GM18907 (cell line): ENCODE data around the gene CACNA1D.
"Not testable (repeated sequence)": the region's sequence is repeated elsewhere in the genome, so short reads cannot be mapped to it uniquely, and the experiment has no call there.

ENCODE experiments used
- ATAC-seq: cut with Tn5 transposase; IDR thresholded peaks from one replicate; pipeline ENCODE4 v1.9.1; 2021; ENCODE audit warnings: mild to moderate bottlenecking, moderate library complexity; ENCODE audit not compliant: unreplicated experiment

CACNA1D gene

GRCh38 chr3:53570709-53571108 is 76.3 kb downstream of the CACNA1D start:
- no peak for ATAC-seq

- ATAC-seq: no peak
Observed at GRCh38 chr3:53571264-53571663, 76.9 kb downstream of the CACNA1D start.

GRCh38 chr3:53572184-53572583 is 77.8 kb downstream of the CACNA1D start:
- ATAC-seq: not testable (repeated sequence)

- ATAC-seq: no peak
Observed at GRCh38 chr3:53577506-53577905, 83.1 kb downstream of the CACNA1D start.

- ATAC-seq: no peak
Observed at GRCh38 chr3:53579636-53580035, 85.2 kb downstream of the CACNA1D start.

DNA sequence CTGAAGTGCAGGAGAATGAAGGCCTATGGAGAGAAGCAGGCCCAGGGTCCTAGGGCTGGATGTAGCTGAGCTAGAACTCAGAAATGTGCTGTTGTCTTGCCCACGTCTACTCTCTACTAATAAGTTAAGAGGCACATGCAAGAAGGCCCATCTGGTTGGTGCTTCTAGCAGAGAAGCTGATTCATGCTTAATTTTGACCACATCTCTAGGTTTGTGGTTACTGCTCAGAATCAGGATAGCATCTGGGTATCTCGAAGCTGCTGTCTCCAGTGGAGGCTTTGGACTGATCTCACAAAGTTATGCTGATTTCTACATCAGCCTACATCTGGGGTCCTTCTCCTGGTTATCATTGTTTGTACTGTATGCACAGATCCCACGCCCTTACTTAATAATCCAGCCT is 87.3 kb downstream of the CACNA1D start:
- no peak for ATAC-seq

- ATAC-seq: no peak
Observed at GRCh38 chr3:53583161-53583690, 88.8 kb downstream of the CACNA1D start.

- ATAC-seq: no peak
Observed at GRCh38 chr3:53585049-53585448, 90.6 kb downstream of the CACNA1D start.

GRCh38 chr3:53585627-53586026 is 91.2 kb downstream of the CACNA1D start:
- no peak for ATAC-seq

- ATAC-seq: no peak
Observed at GRCh38 chr3:53588122-53588521, 93.7 kb downstream of the CACNA1D start.

DNA sequence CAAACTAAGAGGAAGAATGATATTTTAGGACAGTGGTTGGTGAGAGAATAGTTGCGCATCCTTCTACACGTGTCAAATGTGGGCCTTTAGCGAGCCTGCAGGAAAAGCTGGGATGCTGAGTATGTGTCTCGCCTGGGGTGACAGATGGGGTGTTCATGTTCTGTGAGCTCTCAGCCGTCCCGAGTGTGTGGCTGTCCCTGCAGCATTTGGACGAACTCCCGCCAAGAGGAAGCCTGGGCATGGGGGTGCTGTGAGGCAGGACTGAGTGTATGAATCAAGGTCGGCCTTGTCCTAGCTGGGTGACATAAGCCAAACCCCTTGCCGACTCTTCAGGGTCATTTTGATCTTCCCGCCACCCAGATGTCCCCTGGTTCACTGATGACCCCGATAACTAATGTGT is 94.8 kb downstream of the CACNA1D start:
- ATAC-seq: no peak

DNA sequence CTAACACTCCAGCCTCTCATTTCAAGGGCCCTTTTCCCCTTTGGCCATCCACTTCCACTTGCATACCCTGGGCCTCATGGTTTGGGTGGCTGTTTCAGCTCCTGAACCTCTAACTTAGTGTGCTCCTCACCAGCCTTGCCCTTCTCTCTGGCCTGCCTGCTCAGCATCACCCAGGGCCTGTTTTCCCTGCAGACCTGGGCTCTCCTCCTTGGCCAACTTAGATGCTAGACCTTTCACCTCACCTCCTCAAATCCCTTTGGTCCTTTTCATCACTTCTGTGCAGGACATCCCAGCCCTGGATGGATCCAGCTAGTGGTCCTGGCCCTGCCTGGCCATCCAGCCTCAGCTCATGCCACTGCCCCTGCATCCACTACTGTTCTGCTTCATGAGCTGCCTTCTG is 95.4 kb downstream of the CACNA1D start:
- ATAC-seq: no peak

DNA sequence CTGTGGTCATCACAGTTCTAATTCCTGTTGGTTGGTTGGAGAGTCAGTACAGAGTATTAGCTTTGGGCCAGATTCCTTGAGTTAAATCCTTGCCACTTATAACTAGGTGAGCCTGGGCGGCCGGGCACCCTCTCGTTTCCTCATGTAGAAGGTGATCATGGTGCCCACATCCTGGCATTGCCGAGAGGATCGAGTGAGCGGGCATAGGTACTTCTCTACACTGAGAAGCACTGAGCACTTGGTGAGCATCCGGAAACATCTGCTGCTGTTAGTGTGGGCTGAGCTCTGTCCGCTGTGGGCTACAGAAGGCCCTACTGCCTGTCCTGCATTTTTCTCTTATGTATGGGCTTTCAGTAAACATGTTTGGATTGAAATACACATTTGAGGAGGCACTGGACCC is 96.2 kb downstream of the CACNA1D start:
- ATAC-seq: no peak

DNA sequence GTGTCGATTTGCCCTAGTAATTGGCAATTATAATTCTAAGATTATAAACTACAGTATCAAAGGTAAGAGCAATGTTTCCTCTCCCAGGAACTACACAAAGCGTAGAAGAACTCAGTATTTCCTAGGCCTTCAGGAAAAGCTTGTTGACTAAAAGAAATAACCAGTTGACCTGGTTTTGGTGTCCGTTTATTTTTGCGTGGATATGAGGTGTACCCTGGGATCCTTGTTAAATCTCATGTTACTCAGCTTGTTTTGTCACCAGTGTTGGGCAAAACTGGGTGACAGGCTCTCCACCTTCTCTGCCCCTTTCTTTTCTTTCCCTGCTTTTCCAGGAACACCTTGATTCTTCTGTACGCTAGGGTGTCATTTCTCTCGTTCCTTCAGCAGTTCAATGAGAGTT is 97.2 kb downstream of the CACNA1D start:
- ATAC-seq: no peak

DNA sequence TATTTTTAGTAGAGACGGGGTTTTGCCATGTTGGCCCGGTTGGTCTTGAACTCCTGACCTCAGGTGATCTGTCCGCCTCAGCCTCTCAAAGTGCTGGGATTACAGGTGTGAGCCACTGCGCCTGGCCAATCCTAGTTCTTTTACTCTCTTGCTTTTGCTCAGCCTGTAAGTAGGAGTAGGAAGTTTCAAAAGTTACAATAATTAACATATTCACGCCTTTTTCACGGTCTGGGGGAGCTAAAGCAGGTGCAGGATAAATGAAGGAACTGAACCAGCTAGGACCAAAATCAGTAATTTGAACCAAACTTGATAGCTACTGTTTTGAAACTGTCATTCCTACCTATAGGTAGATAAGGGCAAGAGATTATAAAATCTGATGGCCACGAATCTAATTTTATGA is 98.5 kb downstream of the CACNA1D start:
- no peak for ATAC-seq

GRCh38 chr3:53593611-53594010 is 99.2 kb downstream of the CACNA1D start:
- no peak for ATAC-seq

DNA sequence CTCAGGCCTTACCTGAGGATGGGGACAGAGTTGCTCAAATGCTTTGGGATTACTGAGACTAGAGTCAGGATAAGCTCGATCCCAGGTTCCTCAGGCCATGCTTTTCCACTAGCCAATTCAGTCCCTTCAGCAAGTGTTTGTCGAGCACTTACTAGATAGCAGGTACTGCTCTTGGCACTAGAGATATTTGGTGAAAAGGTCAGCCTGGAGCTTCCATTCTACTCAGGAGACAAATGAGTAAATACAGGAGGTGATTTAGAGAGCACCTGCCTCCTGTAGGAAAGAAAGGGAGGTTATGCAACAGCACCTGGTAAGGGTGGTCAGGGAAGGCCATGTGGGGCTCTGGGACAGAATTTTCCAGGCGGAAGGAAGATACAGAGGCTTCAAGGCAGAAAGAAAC is 99.9 kb downstream of the CACNA1D start:
- ATAC-seq: no peak

DNA sequence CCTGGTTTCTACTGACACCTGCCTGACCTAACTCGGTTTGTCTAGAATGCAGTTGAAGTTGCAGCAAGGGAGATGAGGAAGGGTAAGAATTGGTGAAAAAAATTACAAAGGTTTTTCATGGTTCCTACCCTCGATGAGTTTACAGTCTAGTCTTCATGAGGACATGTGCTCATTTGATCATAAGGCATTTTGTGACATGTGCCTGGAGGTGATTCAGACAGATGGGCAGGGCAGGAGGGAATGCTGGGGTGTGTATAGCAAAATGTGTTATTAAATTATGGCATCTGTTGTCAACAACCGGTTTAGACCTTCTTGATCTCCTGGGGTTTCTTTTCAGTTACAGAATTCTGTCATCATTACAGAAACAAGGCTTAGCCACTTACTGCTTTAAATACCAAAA is 101.2 kb downstream of the CACNA1D start:
- ATAC-seq: no peak

DNA sequence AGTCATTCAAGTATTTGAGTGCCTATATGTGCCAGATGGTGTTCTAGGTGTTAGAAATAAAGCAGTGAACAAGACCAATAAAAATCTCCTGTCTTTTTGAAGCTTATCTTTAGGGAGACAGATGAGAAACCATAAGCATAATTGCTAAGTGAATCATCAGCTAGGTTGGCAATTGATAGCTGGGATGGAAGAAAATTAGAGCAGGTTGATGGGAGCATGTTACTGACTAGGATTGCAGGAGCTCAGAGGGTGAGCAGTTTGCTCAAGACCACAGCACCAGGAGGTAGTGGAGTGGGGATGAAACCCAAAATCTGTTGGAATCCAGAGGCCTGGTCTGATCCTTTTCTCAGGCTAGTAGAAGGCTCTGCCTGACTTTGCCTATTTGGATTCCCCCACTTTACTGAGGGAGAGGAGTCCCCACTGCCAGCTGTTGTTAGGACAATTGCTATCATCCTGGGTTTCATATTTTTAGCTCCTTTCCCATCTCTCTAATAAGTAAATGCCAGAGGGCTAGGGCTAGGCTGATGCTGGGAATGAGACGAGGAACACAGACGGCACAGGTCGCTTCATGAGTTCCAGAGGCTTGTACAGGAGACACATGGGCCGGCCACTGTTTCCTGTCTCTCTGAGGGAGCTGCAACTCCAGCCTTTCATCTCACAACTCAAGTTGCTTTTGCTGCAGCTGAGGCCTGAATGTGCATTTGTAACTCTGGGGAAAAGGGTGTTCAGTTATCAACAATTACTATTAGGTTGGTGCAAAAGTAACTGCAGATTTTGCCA is 102.9 kb downstream of the CACNA1D start:
- no peak for ATAC-seq

DNA sequence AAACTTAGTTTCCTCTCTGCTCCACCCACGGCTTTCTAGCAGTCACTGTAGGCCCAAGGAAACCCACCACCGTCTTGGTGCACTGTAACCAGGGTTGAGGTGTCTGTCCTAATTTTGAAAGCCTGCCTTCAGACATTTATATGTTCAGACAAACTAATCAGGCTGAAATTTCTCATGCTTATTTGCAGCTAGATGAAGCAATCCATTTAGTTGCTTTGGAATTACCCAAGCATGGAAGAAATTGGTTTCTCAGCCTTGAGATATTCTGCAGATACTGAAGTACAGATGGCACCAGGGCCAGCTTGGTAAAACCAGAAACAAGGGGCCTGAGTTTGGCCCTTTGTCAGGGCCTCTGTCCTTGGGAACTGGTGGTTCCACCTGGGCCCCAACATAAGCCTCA is 105.4 kb downstream of the CACNA1D start:
- no peak for ATAC-seq

DNA sequence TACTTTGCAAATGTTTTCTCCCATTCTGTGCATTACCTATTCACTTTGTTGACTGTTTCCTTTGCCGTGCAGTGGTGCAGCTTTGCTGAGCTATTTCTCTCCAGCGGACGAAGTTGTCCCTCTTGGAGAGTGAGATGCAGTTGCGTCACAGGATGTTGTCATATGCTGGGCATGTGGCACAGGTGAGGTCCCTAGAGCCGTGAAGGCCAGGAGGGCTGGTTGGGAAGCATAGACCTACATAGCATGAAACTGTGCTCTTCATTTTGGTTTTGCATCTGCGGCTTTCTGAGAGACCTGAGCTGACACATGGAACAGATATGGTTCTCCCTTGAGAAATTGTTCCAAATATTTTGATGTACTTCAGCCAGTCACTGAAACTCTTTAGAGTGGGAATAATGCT is 108.5 kb downstream of the CACNA1D start:
- no peak for ATAC-seq

- no peak for ATAC-seq
Observed at GRCh38 chr3:53604232-53604631, 109.8 kb downstream of the CACNA1D start.

DNA sequence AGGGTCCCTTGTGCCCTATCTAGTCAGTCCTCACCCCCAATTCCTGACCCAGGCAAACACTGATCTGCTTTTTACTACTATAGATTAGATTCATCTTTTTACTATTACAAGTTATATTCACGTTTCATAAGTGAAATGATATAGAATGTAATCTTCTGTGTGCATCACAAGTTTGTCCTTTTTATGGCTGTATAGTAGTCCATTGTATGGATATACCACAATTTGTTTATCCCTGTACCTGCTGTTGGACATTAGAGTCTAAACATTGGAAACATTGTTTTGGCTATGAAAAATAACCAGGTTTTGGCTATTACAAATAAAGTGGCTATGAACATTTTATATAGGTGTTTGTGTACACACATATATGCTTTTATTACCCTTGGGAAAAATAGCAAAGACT is 112.4 kb downstream of the CACNA1D start:
- ATAC-seq: no peak
